ENCODE results near the gene DHX35. TPM values are rescaled to one million over a fixed set of nuclear protein-coding genes. Genes with fewer than 3 reads are reported as not detected.

DHX35 gene
- total and polyA plus RNA-seq, 2 experiments from 2014 or later: 8.3 to 25.9 TPM

GRCh38 chr20:38934530-38934929 is 27.6 kb upstream of the DHX35 start:
- no peak overlapping the region for H3K27ac ChIP-seq (ENCODE audit: low read depth)
- Mint-ChIP-seq H3K9me3 (no peaks in the 10 kb centered on the region), H3K4me1 (peaks cover 44% of the 10 kb centered on the region), H3K36me3 (ENCODE audit: low read depth) (peaks cover 36% of the 10 kb centered on the region), H3K4me3 (no peak overlapping the region), H3K27ac (no peak overlapping the region), H3K27me3 (ENCODE audit: insufficient read depth, low read depth, poor library complexity) (peaks cover 5% of the 10 kb centered on the region)
- peaks cover 86% of the 10 kb centered on the region for H4K20me1 ChIP-seq (replicated peaks; ENCODE audit: insufficient read depth)
- no peak for TF ChIP-seq EZH2 (IDR thresholded peaks at IDR 0.05; ENCODE audit: low read depth, unreplicated experiment)
- TF ChIP-seq STAT1 (IDR thresholded peaks at IDR 0.05; ENCODE audit: unreplicated experiment): no peak
- TF ChIP-seq CREB1 (CRISPR knock-in tag; IDR thresholded peaks at IDR 0.05; ENCODE audit: low read depth): no peak
- no peak for TF ChIP-seq ZNF331 (CRISPR knock-in tag; IDR thresholded peaks at IDR 0.05; ENCODE audit: low read depth)
- TF ChIP-seq, protein P1, sequence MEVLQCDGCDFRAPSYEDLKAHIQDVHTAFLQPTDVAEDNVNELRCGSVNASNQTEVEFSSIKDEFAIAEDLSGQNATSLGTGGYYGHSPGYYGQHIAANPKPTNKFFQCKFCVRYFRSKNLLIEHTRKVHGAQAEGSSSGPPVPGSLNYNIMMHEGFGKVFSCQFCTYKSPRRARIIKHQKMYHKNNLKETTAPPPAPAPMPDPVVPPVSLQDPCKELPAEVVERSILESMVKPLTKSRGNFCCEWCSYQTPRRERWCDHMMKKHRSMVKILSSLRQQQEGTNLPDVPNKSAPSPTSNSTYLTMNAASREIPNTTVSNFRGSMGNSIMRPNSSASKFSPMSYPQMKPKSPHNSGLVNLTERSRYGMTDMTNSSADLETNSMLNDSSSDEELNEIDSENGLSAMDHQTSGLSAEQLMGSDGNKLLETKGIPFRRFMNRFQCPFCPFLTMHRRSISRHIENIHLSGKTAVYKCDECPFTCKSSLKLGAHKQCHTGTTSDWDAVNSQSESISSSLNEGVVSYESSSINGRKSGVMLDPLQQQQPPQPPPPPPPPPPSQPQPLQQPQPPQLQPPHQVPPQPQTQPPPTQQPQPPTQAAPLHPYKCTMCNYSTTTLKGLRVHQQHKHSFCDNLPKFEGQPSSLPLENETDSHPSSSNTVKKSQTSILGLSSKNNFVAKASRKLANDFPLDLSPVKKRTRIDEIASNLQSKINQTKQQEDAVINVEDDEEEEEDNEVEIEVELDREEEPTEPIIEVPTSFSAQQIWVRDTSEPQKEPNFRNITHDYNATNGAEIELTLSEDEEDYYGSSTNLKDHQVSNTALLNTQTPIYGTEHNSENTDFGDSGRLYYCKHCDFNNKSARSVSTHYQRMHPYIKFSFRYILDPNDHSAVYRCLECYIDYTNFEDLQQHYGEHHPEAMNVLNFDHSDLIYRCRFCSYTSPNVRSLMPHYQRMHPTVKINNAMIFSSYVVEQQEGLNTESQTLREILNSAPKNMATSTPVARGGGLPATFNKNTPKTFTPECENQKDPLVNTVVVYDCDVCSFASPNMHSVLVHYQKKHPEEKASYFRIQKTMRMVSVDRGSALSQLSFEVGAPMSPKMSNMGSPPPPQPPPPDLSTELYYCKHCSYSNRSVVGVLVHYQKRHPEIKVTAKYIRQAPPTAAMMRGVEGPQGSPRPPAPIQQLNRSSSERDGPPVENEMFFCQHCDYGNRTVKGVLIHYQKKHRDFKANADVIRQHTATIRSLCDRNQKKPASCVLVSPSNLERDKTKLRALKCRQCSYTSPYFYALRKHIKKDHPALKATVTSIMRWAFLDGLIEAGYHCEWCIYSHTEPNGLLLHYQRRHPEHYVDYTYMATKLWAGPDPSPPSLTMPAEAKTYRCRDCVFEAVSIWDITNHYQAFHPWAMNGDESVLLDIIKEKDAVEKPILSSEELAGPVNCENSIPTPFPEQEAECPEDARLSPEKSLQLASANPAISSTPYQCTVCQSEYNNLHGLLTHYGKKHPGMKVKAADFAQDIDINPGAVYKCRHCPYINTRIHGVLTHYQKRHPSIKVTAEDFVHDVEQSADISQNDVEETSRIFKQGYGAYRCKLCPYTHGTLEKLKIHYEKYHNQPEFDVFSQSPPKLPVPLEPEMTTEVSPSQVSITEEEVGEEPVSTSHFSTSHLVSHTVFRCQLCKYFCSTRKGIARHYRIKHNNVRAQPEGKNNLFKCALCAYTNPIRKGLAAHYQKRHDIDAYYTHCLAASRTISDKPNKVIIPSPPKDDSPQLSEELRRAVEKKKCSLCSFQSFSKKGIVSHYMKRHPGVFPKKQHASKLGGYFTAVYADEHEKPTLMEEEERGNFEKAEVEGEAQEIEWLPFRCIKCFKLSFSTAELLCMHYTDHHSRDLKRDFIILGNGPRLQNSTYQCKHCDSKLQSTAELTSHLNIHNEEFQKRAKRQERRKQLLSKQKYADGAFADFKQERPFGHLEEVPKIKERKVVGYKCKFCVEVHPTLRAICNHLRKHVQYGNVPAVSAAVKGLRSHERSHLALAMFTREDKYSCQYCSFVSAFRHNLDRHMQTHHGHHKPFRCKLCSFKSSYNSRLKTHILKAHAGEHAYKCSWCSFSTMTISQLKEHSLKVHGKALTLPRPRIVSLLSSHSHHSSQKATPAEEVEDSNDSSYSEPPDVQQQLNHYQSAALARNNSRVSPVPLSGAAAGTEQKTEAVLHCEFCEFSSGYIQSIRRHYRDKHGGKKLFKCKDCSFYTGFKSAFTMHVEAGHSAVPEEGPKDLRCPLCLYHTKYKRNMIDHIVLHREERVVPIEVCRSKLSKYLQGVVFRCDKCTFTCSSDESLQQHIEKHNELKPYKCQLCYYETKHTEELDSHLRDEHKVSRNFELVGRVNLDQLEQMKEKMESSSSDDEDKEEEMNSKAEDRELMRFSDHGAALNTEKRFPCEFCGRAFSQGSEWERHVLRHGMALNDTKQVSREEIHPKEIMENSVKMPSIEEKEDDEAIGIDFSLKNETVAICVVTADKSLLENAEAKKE (CRISPR knock-in tag; IDR thresholded peaks at IDR 0.05): no peak
- no peak for TF ChIP-seq EZH2phosphoT487 (IDR thresholded peaks at IDR 0.05; ENCODE audit: unreplicated experiment)
- TF ChIP-seq ZNF114 (CRISPR knock-in tag; IDR thresholded peaks at IDR 0.05): no peak
- TF ChIP-seq, protein P2, sequence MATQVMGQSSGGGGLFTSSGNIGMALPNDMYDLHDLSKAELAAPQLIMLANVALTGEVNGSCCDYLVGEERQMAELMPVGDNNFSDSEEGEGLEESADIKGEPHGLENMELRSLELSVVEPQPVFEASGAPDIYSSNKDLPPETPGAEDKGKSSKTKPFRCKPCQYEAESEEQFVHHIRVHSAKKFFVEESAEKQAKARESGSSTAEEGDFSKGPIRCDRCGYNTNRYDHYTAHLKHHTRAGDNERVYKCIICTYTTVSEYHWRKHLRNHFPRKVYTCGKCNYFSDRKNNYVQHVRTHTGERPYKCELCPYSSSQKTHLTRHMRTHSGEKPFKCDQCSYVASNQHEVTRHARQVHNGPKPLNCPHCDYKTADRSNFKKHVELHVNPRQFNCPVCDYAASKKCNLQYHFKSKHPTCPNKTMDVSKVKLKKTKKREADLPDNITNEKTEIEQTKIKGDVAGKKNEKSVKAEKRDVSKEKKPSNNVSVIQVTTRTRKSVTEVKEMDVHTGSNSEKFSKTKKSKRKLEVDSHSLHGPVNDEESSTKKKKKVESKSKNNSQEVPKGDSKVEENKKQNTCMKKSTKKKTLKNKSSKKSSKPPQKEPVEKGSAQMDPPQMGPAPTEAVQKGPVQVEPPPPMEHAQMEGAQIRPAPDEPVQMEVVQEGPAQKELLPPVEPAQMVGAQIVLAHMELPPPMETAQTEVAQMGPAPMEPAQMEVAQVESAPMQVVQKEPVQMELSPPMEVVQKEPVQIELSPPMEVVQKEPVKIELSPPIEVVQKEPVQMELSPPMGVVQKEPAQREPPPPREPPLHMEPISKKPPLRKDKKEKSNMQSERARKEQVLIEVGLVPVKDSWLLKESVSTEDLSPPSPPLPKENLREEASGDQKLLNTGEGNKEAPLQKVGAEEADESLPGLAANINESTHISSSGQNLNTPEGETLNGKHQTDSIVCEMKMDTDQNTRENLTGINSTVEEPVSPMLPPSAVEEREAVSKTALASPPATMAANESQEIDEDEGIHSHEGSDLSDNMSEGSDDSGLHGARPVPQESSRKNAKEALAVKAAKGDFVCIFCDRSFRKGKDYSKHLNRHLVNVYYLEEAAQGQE (IDR thresholded peaks at IDR 0.05; ENCODE audit: unreplicated experiment): no peak
- TF ChIP-seq, protein P3, sequence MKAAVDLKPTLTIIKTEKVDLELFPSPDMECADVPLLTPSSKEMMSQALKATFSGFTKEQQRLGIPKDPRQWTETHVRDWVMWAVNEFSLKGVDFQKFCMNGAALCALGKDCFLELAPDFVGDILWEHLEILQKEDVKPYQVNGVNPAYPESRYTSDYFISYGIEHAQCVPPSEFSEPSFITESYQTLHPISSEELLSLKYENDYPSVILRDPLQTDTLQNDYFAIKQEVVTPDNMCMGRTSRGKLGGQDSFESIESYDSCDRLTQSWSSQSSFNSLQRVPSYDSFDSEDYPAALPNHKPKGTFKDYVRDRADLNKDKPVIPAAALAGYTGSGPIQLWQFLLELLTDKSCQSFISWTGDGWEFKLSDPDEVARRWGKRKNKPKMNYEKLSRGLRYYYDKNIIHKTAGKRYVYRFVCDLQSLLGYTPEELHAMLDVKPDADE (IDR thresholded peaks at IDR 0.05): no peak
- TF ChIP-seq NANOG (IDR thresholded peaks at IDR 0.05; ENCODE audit: borderline replicate concordance): no peak
- no peak for TF ChIP-seq JUNB (IDR thresholded peaks at IDR 0.05; ENCODE audit: unreplicated experiment)
- TF ChIP-seq POLR2AphosphoS5 (IDR thresholded peaks at IDR 0.05; ENCODE audit: low read depth): no peak
- TF ChIP-seq, protein P4, sequence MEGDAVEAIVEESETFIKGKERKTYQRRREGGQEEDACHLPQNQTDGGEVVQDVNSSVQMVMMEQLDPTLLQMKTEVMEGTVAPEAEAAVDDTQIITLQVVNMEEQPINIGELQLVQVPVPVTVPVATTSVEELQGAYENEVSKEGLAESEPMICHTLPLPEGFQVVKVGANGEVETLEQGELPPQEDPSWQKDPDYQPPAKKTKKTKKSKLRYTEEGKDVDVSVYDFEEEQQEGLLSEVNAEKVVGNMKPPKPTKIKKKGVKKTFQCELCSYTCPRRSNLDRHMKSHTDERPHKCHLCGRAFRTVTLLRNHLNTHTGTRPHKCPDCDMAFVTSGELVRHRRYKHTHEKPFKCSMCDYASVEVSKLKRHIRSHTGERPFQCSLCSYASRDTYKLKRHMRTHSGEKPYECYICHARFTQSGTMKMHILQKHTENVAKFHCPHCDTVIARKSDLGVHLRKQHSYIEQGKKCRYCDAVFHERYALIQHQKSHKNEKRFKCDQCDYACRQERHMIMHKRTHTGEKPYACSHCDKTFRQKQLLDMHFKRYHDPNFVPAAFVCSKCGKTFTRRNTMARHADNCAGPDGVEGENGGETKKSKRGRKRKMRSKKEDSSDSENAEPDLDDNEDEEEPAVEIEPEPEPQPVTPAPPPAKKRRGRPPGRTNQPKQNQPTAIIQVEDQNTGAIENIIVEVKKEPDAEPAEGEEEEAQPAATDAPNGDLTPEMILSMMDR (conservative IDR thresholded peaks at IDR 0.05; ENCODE audit: low read depth in 2 of 2): no peak
- H2AFZ ChIP-seq: no peak overlapping the region
- no peaks in the 10 kb centered on the region for H3F3A ChIP-seq (replicated peaks; ENCODE audit: low read depth)
- H3K4me1 ChIP-seq (ENCODE audit: insufficient read depth): peaks cover 13% of the 10 kb centered on the region; the same call in 1 of the 2 replicates
- H3K79me2 ChIP-seq (replicated peaks; ENCODE audit: insufficient read depth): peaks cover 100% of the 10 kb centered on the region
- H3K4me3 ChIP-seq: no peak overlapping the region
- no peak for ATAC-seq
- H3K36me3 ChIP-seq (ENCODE audit: insufficient read depth): peaks cover 11% of the 10 kb centered on the region
- no peaks in the 10 kb centered on the region for H3K9me2 ChIP-seq (ENCODE audit: insufficient read depth)
- H3K4me2 ChIP-seq: no peak overlapping the region
- no peaks in the 10 kb centered on the region for H3K27me3 ChIP-seq (ENCODE audit: insufficient read depth)
- no peak for DNase-seq (ENCODE audit: low spot score)
